GM18508 (cell line): ENCODE measurements around the gene PTPN22.
"Not testable (repeated sequence)": the region's sequence is repeated elsewhere in the genome, so short reads cannot be mapped to it uniquely, and the experiment has no call there.

Experiments used
- ATAC-seq: cut with Tn5 transposase; IDR thresholded peaks from one replicate; pipeline ENCODE4 v1.9.1; 2021; ENCODE audit warnings: moderate number of reproducible peaks; ENCODE audit not compliant: insufficient read depth, unreplicated experiment

The PTPN22 gene

GRCh38 chr1:113854234-113854633, 17.3 kb downstream of the PTPN22 start:
- no peak for ATAC-seq

DNA sequence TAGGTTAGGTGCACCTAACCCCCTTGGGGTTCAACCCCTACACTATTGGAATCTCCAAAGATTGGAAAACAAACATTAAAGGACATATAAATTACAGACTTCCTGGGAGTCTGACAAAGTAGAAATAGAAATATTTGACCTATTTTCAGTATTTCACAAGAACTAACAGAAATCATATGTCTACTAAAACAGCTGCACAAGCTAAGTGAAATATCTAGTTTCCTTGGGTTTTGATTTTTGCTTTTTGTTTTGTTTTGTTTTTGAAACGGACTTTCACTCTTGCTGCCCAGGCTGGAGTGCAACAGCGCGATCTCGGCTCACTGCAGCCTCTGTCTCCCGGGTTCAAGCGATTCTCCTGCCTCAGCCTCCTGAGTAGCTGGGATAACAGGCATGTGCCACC, 18.8 kb downstream of the PTPN22 start:
- not testable (repeated sequence) for ATAC-seq

DNA sequence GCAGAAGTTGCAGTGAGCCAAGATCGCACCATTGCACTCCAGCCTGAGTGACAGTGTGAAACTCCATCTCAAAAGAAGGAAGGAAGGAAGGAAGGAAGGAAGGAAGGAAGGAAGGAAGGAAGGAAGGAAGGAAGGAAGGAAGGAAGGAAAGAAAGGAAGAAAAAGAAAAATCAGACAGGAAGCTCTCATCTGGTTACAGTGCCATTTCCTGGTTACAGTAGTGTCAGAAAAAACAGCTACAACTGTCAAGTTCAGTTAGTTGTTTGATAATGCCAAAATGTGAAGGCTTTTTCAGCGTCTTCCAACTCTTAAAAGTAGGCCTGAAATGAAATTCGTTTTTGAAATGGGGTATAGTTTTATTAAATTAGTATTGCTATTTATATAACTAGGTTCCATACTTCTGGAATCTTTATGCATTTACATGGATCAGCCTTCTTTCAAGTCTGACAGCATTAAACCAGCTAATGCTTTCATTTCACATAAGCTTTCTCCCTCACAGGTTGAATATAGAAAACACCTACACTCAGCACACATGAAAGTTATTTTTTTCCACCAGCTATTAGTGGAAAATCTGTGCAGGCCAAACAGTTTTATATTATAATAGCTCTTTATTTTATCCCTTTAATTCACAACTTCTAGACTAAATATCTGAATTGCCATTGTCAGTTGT, 21.2 kb downstream of the PTPN22 start:
- no peak for ATAC-seq

DNA sequence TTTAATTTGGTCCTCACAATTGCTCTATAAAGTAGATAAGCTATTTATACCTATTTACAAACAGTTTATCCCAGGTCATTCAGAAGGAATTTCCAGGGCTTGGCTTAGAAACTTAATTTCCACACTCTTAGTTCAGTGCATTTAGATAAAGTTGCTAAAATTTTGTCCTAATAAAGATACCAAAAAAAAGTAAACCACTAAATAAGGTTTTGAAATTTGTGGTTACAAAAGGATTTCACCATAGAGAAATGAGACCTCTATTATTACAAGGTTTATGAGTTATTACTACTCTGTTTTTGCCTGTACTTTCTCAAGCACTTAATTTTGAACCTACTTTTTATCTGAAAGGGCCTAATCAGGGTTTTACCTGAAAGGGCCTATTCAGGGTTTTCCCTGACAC, 22.4 kb downstream of the PTPN22 start:
- ATAC-seq, result no peak

GRCh38 chr1:113846391-113847035, 25.0 kb downstream of the PTPN22 start:
- no peak for ATAC-seq

DNA sequence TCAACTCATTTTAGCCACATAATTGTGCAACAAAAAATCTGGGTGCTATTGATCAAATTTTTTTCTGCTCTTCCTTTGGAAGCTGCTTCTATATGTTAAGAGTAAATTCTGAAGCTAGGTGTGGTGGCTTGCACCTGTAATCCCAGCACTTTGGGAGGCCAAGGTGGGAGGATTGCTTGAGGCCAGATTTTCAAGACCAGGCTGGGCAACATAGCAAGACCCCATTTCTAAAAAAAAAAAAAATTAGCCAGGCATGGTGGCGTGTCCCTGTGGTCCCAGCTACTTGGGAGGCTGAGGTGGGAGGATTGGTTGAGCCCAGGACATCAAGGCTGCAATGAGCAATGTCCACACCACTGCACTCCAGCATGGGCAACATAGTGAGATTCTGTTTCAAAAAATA, 35.0 kb downstream of the PTPN22 start:
- no peak for ATAC-seq

DNA sequence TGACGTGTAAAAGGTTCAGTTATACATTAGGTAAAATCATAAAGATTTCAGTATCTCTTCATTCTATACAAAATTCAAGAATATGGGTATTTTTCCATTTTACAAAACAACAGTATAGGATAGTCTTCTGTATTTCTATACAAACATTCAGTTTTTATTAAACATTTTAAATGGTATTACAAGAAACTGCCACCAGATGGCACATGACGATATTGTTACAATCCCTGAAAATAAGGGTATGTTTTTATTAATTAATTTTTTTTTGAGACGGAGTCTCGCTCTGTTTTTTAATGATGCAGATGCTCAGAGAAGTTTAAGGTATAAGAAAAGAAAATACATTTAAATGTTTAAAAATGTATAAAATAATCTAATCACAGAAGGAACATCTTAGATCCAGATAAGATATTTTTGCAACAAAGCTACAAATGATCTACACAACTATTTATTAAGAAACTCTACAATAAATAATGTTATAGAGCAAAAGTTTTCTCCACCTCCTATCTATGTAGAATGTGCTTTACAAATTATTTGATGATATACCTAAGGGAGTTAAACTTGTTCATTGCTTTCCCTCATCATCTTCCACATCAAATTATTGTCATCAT, 35.7 kb downstream of the PTPN22 start:
- no peak for ATAC-seq

GRCh38 chr1:113834716-113835115, 36.8 kb downstream of the PTPN22 start:
- no peak for ATAC-seq

DNA sequence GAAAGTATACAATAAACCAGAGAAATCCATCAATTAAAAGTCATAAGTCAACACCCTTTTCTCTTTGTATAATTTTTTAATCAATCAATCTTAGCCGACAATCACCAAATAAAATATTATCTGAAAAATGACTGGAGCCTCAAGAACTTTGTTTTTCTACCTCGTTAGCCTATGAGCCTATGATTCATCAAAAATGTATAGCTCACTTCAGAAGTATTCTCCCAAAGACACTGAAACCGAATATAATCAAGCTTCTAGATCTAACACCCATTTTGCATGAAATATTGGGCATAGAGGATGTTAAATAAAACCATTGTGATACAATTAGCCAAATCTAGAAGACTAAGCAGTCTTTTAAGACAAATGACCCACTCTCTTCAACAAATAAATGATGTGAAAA, 41.5 kb downstream of the PTPN22 start:
- ATAC-seq, result no peak

- no peak for ATAC-seq
Measured at GRCh38 chr1:113821916-113822315, 49.6 kb downstream of the PTPN22 start.

DNA sequence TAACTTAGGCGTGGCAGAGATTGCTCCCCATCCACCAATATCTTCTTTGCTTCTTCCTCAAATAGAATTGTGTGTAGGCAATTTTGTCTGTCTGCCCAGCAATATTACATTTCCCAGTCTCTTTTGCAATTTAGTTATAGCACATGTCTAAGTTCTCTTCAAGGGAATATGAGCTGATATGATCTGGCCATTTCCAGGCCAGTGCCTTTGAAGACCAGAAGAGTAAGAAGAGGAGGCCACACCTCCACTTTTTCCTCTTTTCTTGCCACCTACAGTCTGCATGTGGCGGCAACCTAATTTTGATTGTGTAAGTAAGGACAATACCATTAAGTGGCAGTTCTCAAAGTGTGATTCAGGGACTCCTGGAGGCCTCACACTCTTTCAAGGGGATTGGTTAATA, 52.9 kb downstream of the PTPN22 start:
- no peak for ATAC-seq

DNA sequence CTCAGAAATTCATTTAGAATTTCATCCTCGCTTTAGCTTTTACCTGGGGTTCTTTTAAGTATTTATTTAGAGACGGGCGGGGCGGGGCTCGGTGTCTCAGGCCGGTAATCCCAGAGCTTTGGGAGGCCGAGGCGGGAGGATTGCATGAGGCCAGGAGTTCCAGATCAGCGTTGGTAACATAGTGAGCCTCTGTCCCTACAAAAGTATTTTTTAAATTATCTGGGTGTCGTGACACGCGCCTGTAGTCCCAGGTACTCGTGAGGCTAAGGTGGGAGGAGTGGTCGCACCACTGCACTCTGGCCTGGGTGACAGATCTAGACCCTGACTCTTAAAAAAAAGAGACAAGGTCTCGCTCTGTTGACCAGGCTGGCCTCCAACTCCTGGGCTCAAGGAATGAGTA, 58.3 kb downstream of the PTPN22 start:
- no peak for ATAC-seq

- ATAC-seq, result no peak
Measured at GRCh38 chr1:113812661-113813135, 58.8 kb downstream of the PTPN22 start.

GRCh38 chr1:113811888-113812660, 59.4 kb downstream of the PTPN22 start, which contains the start of gene RSBN1:
Gene RSBN1, minus strand, starts transcription at chr1:113812476. Its CDS starts 64 bp downstream, at chr1:113812412.
- peak; percentile 80 for ATAC-seq

- ATAC-seq, result no peak
Measured at GRCh38 chr1:113811156-113811887, 60.2 kb downstream of the PTPN22 start.

DNA sequence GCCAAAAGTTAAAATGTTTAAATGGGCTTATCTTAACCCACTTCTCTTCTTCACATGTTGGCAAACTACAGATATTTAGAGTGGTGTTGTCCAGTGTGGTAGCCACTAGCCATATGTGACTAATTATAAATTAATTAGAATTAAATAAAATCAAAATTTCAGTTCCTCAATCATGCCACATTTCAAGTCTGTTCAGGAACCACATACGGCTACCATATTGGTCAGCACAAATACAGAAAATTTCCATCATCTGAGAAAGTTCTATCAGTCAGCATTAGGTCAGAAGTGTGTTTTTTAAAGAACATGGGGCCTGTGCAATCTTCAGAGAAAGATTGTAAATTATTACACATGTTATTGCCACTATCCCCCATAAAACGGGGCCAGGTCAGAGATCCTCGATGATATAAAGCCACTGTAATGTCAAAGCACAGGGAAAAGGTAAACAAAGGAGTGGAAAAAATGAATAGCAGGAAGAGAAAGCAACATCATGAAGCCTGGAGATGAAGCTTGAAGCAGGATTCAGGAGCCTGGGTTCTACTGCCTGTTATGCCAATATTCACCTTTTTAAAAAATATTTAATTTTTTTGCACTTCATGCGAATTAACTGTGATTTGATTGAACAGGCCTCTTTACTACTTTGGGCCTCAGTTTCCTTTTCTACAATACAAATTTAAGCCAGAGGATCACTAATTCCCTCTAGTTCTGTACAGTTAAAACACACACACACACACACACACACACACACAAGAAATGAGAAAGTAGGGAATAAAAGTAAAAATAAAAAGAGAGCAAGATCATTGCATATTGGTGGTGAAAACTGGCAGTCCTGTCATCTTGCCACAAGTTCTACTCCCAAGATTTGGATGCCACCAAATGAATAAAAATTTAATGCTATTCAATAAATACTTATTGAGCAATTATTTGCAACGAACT, 61.6 kb downstream of the PTPN22 start:
- ATAC-seq, result no peak

DNA sequence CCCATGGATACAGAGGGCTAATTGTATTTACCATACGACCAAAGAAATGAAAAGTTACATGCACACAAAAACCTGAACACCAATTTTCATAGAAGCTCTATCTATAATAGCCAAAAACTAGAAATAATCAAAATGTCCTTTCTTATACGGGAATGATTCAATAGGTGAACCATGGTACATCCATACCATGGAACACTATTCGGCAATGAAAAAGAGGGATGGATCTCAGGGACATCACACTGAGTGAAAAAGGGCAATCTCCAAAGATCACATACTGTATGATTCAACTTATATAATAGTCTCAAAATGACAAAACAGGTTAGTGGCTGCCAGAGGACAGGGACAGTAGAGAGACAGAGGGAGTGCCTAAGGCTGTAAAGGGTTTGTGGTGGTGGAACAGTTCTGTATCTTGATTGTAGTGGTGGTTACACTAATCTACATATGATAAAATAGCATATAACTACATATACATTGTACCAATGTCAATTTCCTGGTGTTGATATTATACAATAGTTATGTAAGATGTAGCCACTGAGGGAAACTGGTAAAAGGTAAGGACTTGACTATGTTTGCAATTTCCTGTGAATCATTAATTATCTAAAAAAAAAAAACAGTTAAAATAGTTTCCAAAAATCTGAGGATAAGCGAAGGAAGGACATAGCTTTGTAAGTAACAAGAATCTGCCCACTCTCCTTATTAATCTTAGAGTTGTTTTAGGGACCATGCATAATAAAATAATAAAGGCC, 62.9 kb downstream of the PTPN22 start:
- ATAC-seq, result no peak

DNA sequence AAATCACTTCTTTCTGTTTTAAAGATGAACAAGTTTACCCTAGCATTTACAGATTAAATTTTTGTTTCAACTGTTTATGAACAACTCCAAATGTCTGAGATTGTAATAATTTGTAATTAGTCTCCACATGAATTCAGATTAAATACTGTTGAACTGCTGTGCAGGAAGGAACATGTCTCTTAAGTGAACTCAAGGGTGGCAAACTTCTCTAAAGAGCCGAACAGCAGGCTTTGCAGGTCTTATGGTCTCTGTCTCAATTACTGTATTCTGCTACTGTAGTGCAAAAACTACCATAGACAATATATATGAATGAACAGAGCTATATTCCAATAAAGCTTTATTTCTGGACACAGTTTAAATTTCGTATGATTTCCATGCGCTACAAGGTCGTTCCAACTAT, 65.9 kb downstream of the PTPN22 start:
- ATAC-seq, result no peak

DNA sequence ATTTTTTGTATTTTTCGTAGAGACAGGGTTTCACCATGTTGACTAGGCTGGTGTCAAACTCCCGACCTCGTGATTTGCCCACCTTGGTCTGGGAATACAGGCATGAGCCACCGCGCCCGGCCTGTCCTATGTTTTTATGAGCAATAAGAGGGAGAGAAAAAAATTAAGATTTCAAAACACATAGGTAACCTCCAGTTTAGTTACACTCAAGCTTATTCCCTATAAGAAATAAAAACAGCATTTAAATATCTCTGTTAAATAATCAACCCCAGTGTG, 66.3 kb downstream of the PTPN22 start:
- no peak for ATAC-seq
